GM21381 (cell line): ENCODE data around the gene BCL7A.
"Not testable (repeated sequence)": the region's sequence is repeated elsewhere in the genome, so short reads cannot be mapped to it uniquely, and the experiment has no call there.

Experiments
- ATAC-seq: cut with Tn5 transposase; IDR thresholded peaks from one replicate; pipeline ENCODE4 v1.9.1; 2021; ENCODE audit warnings: mild to moderate bottlenecking, moderate library complexity; ENCODE audit not compliant: unreplicated experiment

The BCL7A gene

GRCh38 chr12:122051231-122051876, 29.7 kb downstream of the BCL7A start:
- ATAC-seq = no peak

- no peak for ATAC-seq
These were observed 30.6 kb downstream of the BCL7A start for GRCh38 chr12:122052285-122052684.

- no peak for ATAC-seq
These were observed 33.3 kb downstream of the BCL7A start for GRCh38 chr12:122054842-122055520.

DNA sequence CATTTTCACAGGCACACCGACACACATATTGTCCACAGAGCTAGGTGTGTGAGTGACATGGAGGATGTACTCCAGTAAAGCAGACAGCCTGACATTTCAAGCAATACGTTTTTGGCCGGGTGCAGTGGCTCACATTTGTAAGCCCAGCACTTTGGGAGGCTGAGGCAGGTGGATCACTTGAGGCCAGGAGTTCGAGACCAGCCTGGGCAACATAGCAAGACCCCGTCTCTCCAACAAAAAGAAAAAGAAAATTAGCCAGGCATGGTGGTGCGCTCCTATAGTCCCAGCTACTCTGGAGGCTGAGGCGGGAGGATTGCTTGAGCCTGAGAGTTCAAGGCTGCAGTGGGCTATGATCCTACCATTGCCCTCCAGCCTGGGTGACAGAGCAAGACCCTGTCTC, 34.7 kb downstream of the BCL7A start:
- ATAC-seq = not testable (repeated sequence)

DNA sequence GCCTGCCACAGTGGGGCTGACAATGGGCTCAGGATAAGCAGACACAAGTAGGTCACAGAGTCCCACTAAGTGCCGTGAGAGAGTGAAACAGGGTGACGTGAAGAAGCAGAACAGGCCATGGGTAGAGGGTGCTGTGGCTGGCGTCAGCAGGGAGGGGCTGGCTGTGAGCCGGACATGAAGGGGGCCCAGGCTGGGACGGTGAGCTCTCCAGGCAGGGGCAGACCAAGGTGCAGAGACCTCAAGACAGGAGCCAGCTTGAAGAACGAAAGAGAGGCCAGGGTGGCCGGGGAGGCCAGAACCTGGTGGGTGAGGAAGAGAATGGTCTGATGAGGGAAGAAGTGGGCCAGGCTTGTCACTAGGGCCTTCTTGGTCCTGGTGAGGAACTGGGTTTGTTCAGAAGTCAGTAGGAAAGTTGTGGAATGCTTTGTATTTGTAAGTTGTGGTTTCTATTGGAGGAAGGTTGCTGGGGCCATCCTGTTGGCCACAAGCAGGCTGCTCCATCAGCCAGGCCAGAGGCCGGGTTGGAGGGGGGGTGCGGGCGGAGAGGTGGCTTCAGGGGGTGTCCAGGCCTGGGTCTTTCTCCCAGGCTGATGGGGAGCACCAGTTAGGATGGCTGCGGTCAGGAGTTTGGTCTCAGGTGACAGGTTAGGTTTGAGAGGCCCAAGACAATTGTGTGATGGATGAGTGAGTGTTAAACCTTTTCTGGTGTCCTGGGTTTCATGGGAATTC, 35.5 kb downstream of the BCL7A start:
- ATAC-seq = no peak

- ATAC-seq = no peak
These were observed 36.1 kb downstream of the BCL7A start for GRCh38 chr12:122057769-122058168.

DNA sequence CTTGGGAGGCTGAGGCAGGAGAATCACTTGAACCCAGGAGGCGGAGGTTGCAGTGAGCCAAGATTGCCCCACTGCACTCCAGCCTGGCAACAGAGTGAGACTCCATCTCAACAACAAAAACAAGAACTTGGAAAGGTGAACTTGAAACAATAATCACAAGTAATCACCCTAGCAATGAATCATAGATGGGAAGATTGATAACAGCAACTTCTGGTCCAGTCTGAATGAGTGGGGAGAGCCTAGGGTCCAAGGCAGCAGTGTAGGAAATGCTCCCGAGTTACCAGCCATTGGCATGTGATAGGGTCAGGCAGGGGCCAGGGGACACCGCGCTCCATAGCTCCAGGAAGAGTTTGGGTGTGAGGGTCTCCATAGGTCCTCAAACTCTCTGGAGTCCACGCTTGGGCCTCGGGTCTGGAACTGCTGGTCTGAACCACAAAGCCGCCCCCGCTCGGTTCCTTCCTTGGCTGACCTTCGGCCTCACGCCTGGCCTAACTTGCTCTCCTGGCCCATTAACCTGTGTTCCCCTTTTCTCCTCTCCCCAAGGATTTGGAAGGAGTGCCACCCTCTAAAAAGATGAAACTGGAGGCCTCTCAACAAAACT, 37.0 kb downstream of the BCL7A start:
- ATAC-seq = no peak

GRCh38 chr12:122059203-122059960, 37.7 kb downstream of the BCL7A start:
- ATAC-seq = no peak

DNA sequence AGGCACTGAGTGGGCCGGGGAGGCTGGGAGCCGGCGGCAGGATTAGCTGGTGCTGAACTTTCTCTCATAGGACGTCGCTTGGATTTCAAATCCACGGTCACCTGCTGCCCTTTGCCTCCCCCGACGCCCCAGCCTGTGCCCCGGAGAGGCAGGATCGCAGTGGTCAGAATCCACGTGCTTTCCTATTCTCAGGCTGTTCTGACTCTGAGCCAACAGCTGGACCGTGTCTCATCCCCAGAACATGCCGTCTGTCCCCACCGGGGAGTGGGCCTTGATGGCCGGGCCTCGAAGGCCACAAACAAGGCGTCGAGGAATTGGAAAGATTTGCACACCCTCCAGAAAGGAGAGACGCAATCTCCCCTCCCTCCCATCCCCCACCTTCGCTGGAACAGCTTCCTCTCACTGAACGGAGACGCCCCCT, 38.4 kb downstream of the BCL7A start:
- no peak for ATAC-seq

DNA sequence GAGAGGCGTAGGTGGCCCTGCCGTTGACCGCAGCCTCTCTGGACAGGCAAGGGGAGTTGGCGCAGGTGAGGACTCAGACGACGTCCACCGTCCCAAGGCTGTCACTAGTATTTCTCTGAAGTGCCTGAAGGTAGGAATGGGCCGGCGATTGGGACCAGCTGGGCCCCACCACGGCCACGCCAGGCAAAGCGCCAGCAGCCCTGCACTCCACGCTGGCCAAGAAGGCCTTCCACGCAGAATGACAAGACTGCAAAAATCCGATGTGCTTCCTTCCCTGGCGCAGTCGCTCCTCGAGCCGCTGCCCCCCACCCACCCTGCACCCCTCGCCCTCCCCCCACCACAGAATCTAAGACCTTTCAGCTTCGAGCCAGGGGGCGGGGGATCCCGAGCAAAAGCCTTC, 39.6 kb downstream of the BCL7A start:
- ATAC-seq = no peak

DNA sequence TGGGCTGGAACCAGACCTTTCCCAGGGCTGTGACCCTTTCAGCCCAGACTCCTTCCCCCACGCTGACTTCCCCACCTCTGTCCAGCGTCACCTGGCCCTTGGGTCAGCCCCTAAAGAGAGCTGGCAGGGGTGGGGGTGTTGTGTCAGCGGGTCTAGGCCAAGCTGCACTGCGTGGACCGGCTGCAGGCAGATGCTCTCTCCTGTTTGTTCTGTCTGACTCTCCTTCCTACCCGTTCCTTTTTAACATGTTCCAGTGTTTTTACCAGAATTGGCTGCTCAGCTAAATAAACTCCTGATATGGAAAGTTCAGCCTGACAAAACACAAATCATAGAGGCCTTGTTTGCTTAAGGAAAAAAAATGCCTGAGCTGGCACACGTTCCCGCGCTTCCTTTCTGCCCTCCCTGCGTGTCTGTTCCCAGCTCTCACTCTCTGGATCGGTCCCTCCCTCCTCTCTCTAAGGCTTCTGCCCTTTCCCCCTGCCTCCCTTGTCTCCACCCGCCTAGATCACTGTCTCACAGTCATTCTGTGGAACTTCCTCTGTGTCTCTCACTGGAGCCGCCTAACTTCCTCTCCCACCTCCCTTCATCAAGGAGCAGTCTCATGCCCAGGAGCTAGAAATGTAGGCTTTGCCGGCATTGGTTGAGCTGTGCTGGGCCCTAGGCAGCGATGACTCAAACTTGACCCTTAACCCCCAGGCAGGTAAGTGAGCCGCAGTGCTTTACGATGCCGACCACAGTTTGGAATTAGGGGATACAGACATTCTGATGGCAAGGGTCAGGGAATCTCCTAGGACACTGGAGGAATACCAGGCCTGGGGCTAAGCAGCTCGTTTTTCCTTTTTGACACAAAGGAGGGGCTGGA, 41.4 kb downstream of the BCL7A start:
- no peak for ATAC-seq

DNA sequence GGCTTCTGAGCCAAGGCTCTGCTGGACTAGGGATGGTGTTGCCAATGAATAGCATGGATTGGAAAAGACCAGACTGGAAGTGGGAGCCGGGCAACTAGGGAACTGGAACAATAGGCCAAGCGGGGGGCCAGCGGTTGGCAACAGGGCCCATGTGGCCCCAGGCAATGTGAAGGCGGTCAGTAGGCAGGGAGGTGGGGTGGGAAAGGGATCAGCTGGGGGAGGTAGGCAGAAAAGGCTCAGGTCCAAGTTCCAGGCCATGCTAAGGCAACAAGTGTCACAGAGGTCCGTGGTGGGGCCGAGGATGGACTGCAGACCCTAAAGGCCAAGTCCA, 42.0 kb downstream of the BCL7A start:
- ATAC-seq = no peak

GRCh38 chr12:122064025-122064777, 42.5 kb downstream of the BCL7A start:
- no peak for ATAC-seq

DNA sequence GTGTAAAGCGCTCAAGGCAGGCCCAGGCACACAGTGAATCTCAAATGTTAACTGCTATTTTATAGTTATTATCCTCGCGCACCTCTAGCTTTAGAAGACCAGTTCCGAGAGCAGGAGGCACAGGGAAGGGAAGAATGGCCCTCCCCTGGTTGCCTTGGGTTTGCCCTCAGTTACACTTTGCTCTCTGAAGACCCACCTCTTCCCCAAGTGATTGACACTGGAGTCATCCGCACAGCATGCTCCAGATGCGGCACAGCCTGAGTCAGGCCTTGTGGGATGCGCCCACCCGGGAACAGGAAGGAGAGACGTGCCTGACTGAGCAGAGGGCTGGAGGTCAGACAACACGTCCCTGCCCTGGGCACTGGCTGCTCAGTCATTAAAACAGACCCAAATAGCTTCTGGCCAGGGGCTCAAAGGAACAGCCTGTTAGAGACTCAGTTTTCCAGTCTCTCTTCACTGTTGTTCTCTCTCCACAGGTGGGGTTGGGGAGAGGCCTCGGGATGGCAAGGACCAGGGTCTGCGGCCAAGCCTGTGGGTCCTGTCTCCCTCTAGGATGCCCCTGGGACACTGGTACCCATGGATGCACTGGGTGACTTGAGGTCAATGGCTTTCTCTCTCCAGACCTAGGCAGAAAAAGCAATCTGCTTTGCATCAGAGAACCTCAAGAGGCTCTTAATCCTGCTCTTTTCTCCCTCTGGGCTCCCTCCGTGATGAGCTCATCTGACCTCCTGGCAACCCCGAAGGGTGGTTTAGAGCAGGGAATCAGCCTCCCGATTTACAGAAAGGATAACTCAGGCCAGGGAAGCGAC, 43.3 kb downstream of the BCL7A start:
- ATAC-seq = no peak

GRCh38 chr12:122067548-122067947, 45.9 kb downstream of the BCL7A start:
- no peak for ATAC-seq

- ATAC-seq = peak; percentile 89
These were observed 46.3 kb downstream of the BCL7A start for GRCh38 chr12:122067966-122068365.

- no peak for ATAC-seq
These were observed 50.6 kb downstream of the BCL7A start for GRCh38 chr12:122072031-122072970.
